T follicular helper cell (primary cell): ENCODE measurements around the gene GABRP.
"Not testable (repeated sequence)": the region's sequence is repeated elsewhere in the genome, so short reads cannot be mapped to it uniquely, and the experiment has no call there.

ENCODE experiments used
- DNase-seq: peaks from one replicate; pipeline ENCODE4 v3.0.0-alpha.2; 2020; ENCODE audit warnings: low read depth

GABRP gene

GRCh38 chr5:170755679-170756456, 27.7 kb upstream of the GABRP start:
- DNase-seq: no peak

GRCh38 chr5:170756691-170757090, 26.8 kb upstream of the GABRP start:
- DNase-seq: no peak

GRCh38 chr5:170757182-170757601, 26.3 kb upstream of the GABRP start:
- no peak for DNase-seq

DNA sequence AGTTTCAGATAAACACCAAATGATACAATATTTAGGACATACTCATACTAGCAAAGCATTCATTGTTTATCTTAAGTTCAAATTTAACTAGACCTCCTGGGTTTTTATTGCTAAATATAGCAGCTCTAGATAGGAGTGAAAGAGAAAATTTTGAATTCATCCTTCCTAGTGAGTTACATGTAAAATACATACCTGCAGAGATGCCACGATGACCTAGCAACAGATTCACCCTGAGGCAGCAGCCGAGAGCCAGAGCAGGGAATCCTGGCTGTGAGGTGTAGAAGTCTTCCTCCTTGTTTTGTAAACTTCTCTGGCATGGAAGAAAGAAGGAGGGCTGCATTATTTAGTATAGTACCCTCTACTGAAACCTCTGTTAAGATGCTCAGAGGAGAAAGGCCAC, 25.9 kb upstream of the GABRP start:
- DNase-seq: no peak

GRCh38 chr5:170758481-170758880, 25.0 kb upstream of the GABRP start:
- no peak for DNase-seq

GRCh38 chr5:170760113-170760512, 23.4 kb upstream of the GABRP start:
- no peak for DNase-seq

GRCh38 chr5:170761048-170761707, 22.3 kb upstream of the GABRP start:
- DNase-seq: no peak

- no peak for DNase-seq
These were observed 21.8 kb upstream of the GABRP start for GRCh38 chr5:170761708-170762066.

DNA sequence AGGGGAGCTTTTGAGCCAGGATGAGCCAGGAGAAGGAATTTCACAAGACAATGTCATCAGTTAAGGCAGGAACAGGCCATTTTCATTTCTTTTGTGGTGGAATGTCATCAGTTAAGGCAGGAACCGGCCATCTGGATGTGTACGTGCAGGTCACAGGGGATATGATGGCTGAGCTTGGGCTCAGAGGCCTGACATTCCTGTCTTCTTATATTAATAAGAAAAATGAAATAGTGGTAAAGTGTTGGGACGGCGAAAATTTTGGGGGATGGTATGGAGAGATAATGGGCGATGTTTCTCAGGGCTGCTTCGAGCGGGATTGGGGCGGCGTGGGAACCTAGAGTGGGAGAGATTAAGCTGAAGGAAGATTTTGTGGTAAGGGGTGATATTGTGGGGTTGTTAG, 21.2 kb upstream of the GABRP start:
- DNase-seq: not testable (repeated sequence)

- not testable (repeated sequence) for DNase-seq
These were observed 17.7 kb upstream of the GABRP start for GRCh38 chr5:170765868-170766267.

GRCh38 chr5:170769246-170769645, 14.3 kb upstream of the GABRP start:
- DNase-seq: no peak

- no peak for DNase-seq
These were observed 13.6 kb upstream of the GABRP start for GRCh38 chr5:170769898-170770416.

GRCh38 chr5:170771496-170771895, 12.0 kb upstream of the GABRP start:
- no peak for DNase-seq

DNA sequence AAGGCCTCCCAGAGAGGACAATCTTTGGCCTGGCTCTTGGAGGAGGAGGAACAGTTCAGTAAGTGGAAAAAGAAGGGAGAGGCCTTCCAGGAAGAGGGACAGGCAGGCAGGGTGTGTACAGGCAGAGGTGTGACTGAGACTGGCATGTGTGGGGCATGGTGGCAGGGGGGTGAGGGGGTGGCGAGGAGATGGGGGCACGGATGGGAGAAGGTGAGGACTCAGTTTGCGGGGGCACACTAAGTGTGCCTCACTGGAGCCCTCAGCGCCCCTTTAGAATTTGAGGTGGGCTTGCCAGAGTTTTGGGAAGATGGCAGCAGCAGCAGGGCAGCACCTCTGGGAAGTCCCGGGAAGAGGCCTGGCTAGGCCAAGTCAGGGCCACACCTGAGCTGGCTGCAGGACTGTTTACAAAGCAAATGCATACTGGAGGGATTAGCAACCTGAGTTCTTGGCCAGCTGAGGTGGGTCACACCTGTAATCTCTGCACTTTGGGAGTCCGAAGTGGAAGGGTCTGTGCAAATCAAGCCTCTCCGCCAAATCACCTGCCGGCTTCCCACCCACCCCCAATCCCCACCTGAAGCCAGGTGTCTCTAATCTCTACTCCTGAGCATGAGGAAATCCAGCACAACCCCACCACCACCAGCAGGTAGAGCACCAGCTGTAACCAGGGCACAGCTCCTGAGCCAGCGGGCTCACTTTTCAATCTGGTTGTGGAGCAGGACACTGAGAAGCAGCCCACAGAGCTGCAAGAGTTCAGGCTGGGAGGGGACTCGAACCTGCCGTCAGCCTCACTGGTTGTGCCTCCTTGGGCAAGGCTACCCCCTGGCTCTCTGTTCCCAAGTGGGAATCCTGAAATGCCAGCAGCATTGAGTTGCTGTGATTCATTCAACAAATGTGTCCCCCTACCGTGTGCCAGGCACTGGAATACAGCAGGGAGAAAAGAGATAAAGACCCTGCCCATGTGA, 10.2 kb upstream of the GABRP start:
- no peak for DNase-seq

- DNase-seq: no peak
These were observed 8.7 kb upstream of the GABRP start for GRCh38 chr5:170774831-170775230.

DNA sequence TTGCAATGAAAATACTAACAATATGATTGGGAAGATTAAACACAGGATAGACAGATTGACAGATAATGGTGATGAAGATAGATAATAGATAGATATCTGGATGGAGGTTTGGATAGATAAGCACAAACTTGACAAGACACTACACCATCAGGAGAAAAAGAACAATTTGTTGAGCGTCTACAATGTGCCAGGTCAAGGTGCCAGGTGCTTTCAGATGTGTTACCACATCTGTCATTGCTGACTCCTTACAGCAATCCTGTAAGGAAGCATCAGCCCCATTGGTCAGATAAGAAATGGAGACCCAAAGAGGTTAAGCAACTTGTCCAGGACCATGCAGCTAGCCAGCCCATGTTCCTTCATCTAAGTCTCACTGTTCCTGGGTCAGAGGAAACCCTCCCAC, 1.6 kb upstream of the GABRP start:
- no peak for DNase-seq

DNA sequence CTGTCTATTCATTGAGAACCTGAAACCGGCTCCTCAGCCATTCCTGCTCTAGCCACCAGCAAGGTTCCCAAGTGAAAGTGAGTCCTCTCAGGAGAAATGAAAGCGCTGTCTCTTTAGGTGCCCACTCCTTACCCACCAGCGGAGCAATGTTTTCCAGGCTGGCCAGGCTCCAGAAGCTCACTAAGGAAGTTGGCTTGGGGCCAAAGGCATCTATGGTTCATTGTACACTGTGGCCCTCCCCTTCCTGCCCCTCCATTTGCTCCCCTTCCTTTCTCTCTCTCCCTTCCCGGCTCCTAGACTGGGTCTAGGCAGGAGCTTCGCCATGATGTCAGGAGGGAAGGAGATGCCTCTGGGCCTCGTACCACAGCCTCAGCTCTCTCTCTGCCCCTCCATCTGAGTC, 1.1 kb upstream of the GABRP start:
- no peak for DNase-seq

GRCh38 chr5:170785416-170785815, 1.9 kb downstream of the GABRP start:
- no peak for DNase-seq

GRCh38 chr5:170787216-170787615, 3.7 kb downstream of the GABRP start:
- DNase-seq: no peak

DNA sequence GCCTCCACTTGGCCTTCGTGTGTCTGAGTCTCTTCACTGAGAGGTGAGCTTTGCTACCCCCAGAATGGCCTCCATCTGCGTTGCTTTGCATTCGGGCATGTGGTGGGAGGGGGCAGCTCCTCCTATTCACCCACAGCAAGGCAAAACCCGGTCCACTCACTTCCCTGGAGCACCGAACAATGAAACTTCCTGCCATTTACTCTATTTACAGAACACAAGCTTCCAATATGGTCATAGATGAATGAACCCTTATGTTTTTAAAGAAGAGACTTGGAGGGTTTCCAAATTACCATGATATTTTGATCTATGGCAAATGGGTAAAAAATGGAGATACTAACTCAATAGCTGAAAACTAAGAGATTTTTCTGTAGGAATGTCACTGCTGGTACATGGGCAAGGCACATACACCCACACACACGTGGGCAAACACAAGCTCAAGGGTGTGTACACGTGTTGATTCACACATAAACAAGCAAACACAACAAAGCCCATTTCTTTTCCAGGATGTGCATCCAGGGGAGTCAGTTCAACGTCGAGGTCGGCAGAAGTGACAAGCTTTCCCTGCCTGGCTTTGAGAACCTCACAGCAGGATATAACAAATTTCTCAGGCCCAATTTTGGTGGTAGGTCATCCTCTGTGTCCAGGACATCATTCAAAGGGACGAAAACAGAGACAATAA, 5.2 kb downstream of the GABRP start:
- DNase-seq: no peak

- DNase-seq: no peak
These were observed 7.9 kb downstream of the GABRP start for GRCh38 chr5:170791325-170791954.
